Measurements from ENCODE around the gene TCF7L1. TPM values are rescaled to one million over a fixed set of nuclear protein-coding genes. Genes with fewer than 3 reads are reported as not detected.
"Not testable (repeated sequence)": the region's sequence is repeated elsewhere in the genome, so short reads cannot be mapped to it uniquely, and the experiment has no call there.

Gene TCF7L1
- total RNA-seq, 1 experiment from 2014 or later = 2.8 TPM

DNA sequence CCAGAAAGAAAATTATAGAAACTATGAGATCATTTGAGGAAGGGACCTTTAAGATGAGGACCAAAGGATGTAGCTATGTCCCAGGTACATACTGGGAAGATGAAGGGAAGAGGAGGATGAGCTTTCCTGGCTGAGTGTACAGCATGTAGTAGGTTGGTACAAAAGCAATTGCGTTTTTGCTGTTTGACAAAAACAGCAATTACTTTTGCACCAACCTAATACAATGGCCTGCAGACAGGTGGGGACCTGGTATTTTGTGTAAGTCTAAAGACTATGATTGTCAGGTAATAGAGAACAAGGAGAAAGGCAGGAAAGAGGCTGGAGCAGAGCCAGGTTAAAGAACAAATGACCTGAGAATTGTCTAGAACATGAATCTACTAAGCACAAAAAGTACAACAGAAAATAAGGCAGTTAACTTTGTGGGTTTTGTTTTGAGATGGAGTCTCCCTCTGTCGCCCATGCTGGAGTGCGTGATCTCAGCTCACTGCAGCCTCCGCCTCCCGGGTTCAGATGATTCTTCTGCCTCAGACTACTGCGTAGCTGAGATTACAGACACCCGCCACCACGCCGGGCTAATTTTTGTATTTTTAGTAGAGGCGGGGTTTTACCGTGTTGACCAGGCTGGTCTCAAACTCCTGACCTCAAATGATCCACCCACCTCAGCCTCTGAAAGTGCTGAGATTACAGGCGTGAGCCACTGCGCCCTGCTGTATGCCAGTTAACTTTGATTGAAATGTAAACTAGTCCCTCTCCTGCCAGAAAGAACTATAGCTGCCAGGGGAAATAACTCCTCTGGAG is 197.8 kb downstream of the TCF7L1 start:
- intact Hi-C loops (cut with micrococcal nuclease; ENCODE audit: unreplicated experiment) = no loop called here
- peaks cover 5% of the 10 kb centered on the region for H4K20me1 ChIP-seq (ENCODE audit: insufficient read depth)
- POLR2A ChIA-PET (ENCODE audit: unreplicated experiment) = no interaction called here
- H3F3A ChIP-seq (ENCODE audit: insufficient read depth, low read depth) = no peaks in the 10 kb centered on the region; the same call in 1 of the 2 replicates
- H3K9me2 ChIP-seq (ENCODE audit: insufficient read depth) = no peaks in the 10 kb centered on the region
- no peak for TF ChIP-seq EZH2 (IDR thresholded peaks at IDR 0.05; ENCODE audit: low read depth)
- TF ChIP-seq, protein P1, sequence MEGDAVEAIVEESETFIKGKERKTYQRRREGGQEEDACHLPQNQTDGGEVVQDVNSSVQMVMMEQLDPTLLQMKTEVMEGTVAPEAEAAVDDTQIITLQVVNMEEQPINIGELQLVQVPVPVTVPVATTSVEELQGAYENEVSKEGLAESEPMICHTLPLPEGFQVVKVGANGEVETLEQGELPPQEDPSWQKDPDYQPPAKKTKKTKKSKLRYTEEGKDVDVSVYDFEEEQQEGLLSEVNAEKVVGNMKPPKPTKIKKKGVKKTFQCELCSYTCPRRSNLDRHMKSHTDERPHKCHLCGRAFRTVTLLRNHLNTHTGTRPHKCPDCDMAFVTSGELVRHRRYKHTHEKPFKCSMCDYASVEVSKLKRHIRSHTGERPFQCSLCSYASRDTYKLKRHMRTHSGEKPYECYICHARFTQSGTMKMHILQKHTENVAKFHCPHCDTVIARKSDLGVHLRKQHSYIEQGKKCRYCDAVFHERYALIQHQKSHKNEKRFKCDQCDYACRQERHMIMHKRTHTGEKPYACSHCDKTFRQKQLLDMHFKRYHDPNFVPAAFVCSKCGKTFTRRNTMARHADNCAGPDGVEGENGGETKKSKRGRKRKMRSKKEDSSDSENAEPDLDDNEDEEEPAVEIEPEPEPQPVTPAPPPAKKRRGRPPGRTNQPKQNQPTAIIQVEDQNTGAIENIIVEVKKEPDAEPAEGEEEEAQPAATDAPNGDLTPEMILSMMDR (conservative IDR thresholded peaks at IDR 0.05) = no peak
- no peak overlapping the region for H3K4me3 ChIP-seq
- no peaks in the 10 kb centered on the region for H3K9me3 ChIP-seq (ENCODE audit: insufficient read depth, low read depth)
- H3K27me3 ChIP-seq (ENCODE audit: insufficient read depth, low read depth) = no peaks in the 10 kb centered on the region
- no peak overlapping the region for H3K4me2 ChIP-seq
- peaks cover 22% of the 10 kb centered on the region for H3K79me2 ChIP-seq (ENCODE audit: low read depth)
- CTCF ChIA-PET = no interaction called here
- no TSS peak for BruUV-seq (replicated peaks)
- H3K27ac ChIP-seq = no peak overlapping the region
- peaks cover under 1% of the 10 kb centered on the region for H3K36me3 ChIP-seq (ENCODE audit: low read depth)
- no peak overlapping the region for H2AFZ ChIP-seq
- no peak for DNase-seq
- H3K4me1 ChIP-seq (replicated peaks; ENCODE audit: insufficient read depth) = peaks cover 13% of the 10 kb centered on the region

DNA sequence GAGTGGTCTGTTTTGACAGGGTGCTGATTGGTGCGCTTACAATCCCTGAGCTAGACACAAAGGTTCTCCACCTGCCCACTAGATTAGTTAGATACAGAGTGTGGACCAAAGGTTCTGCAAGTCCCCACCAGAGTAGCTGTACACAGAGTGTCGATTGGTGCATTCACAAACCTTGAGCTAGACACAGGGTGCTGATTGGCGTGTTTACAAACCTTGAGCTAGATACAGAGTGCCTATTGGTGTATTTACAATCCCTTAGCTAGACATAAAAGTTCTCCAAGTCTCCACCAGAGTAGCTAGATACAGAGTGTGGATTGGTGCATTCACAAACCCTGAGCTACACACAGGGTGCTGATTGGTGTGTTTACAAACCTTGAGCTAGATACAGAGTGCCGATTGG is 200.7 kb downstream of the TCF7L1 start:
- H3K27me3 ChIP-seq (ENCODE audit: insufficient read depth, low read depth); H2AFZ ChIP-seq; DNase-seq; H4K20me1 ChIP-seq (ENCODE audit: insufficient read depth); H3K36me3 ChIP-seq (ENCODE audit: low read depth); H3K4me1 ChIP-seq (replicated peaks; ENCODE audit: insufficient read depth); H3K4me3 ChIP-seq; CTCF ChIA-PET; H3F3A ChIP-seq (ENCODE audit: insufficient read depth, low read depth); H3K9me3 ChIP-seq (ENCODE audit: insufficient read depth, low read depth); BruUV-seq (replicated peaks); POLR2A ChIA-PET (ENCODE audit: unreplicated experiment); intact Hi-C loops (cut with micrococcal nuclease; ENCODE audit: unreplicated experiment); H3K4me2 ChIP-seq; H3K79me2 ChIP-seq (ENCODE audit: low read depth); H3K9me2 ChIP-seq (ENCODE audit: insufficient read depth); H3K27ac ChIP-seq: not testable (repeated sequence)

DNA sequence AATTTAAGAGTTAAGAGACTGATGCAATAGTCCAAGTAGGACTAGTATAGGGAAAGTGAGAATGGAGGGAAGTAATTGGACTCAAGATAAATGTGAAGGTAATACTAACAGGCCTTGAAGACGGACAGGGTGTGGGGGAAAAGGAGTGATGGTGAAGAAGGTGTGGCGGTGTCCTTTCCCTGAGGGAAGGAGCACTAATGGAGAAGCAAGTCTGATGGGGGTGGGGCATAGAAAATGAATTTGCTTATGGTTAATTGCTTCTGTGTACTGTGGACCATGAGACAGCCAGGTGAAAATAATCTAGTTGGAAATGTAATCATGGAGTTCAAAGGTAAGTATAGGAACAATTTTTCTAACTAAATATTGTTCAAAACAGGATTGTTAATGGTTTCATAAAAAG is 201.7 kb downstream of the TCF7L1 start:
- TF ChIP-seq, protein P1 (conservative IDR thresholded peaks at IDR 0.05) = no peak
- no peak for TF ChIP-seq EZH2 (IDR thresholded peaks at IDR 0.05; ENCODE audit: low read depth)
- H3K4me3 ChIP-seq = no peak overlapping the region
- H3K27me3 ChIP-seq (ENCODE audit: insufficient read depth, low read depth) = no peaks in the 10 kb centered on the region
- CTCF ChIA-PET = no interaction called here
- H2AFZ ChIP-seq = no peak overlapping the region
- no peaks in the 10 kb centered on the region for H3K79me2 ChIP-seq (ENCODE audit: low read depth)
- no TSS peak for BruUV-seq (replicated peaks)
- intact Hi-C loops (cut with micrococcal nuclease; ENCODE audit: unreplicated experiment) = no loop called here
- no peaks in the 10 kb centered on the region for H4K20me1 ChIP-seq (ENCODE audit: insufficient read depth)
- H3K4me1 ChIP-seq (replicated peaks; ENCODE audit: insufficient read depth) = no peaks in the 10 kb centered on the region
- H3K36me3 ChIP-seq (ENCODE audit: low read depth) = no peaks in the 10 kb centered on the region
- H3K4me2 ChIP-seq = no peak overlapping the region
- POLR2A ChIA-PET (ENCODE audit: unreplicated experiment) = no interaction called here
- H3K27ac ChIP-seq = no peak overlapping the region
- no peaks in the 10 kb centered on the region for H3K9me3 ChIP-seq (ENCODE audit: insufficient read depth, low read depth)
- H3F3A ChIP-seq (ENCODE audit: insufficient read depth, low read depth) = peaks cover 5% of the 10 kb centered on the region; the same call in 1 of the 2 replicates
- DNase-seq = no peak
- no peaks in the 10 kb centered on the region for H3K9me2 ChIP-seq (ENCODE audit: insufficient read depth)
